MCF 10A (cell line): ENCODE data around the gene SLC6A11. TPM values are rescaled to one million over a fixed set of nuclear protein-coding genes. Genes with fewer than 3 reads are reported as not detected.

Experiments
- BruUV-seq: library from RNA; stranded (reverse); fragments of 400-500 nt; replicated peaks from 2 replicates; lab custom pipeline; 2021; lab: Mats Ljungman, UMichigan
- CTCF ChIA-PET: fragments of 300-600 bp; sonication (Branson Sonifier 250); formaldehyde crosslinking; extraction: SDS; loops from one replicate; lab custom pipeline; 2021; ENCODE audit warnings: antibody characterized with exemption, inconsistent platforms; lab: Yijun Ruan, JAX
- POLR2A ChIA-PET: fragments of 300-600, 350-650 bp; sonication (Branson Sonifier 250); formaldehyde crosslinking; extraction: SDS; loops from one replicate; lab custom pipeline; 2020; ENCODE audit warnings: antibody characterized with exemption, inconsistent platforms; lab: Yijun Ruan, JAX
- DNase-seq: peaks from one replicate; pipeline ENCODE4 v3.0.0-alpha.2; 2018; ENCODE audit not compliant: unreplicated experiment
- H3K27ac Mint-ChIP-seq: one replicate; pipeline ENCODE4 v1.8.0; 2022; ENCODE audit warnings: mild to moderate bottlenecking, low read depth, mixed read lengths; ENCODE audit not compliant: unreplicated experiment
- H3K27me3 Mint-ChIP-seq: one replicate; pipeline ENCODE4 v1.8.0; 2022; ENCODE audit warnings: mixed read lengths; ENCODE audit not compliant: insufficient read depth, unreplicated experiment
- H3K36me3 Mint-ChIP-seq: one replicate; pipeline ENCODE4 v1.8.0; 2022; ENCODE audit warnings: mild to moderate bottlenecking, moderate library complexity, mixed read lengths; ENCODE audit not compliant: insufficient read depth, unreplicated experiment
- H3K4me1 Mint-ChIP-seq: one replicate; pipeline ENCODE4 v1.8.0; 2022; ENCODE audit warnings: mixed read lengths; ENCODE audit not compliant: insufficient read depth, unreplicated experiment
- H3K4me3 Mint-ChIP-seq: one replicate; pipeline ENCODE4 v1.8.0; 2022; ENCODE audit warnings: mild to moderate bottlenecking, moderate library complexity, mixed read lengths; ENCODE audit not compliant: unreplicated experiment
- H3K9me3 Mint-ChIP-seq: one replicate; pipeline ENCODE4 v1.8.0; 2022; ENCODE audit warnings: mixed read lengths; ENCODE audit not compliant: unreplicated experiment
- CTCF ChIP-seq: fragments of 200-600 bp; IDR thresholded peaks from one replicate; pipeline ENCODE4 v1.8.0; 2022; ENCODE audit warnings: antibody characterized with exemption, mild to moderate bottlenecking; ENCODE audit not compliant: unreplicated experiment
- intact Hi-C: fragments of 100-400 bp; cut with micrococcal nuclease; formaldehyde crosslinking; loops from 2 replicates; pipeline ENCODE4 v1.14.1; 2022
- total RNA-seq: library from RNA; stranded (reverse); gene quantifications from 2 replicates; pipeline ENCODE4 v1.2.3, GENCODE V29; 2022

The SLC6A11 gene
- total RNA-seq, 1 experiment from 2014 or later: 1.4 TPM

GRCh38 chr3:10845001-10845761 lies 29.2 kb downstream of the SLC6A11 start:
- ChIA-PET CTCF (interaction anchor here (0.7 kb wide), 1 partner anchor 14 kb away, joined by 3 read pairs; no protein-coding TSS in a partner anchor), POLR2A (no interaction called here)
- TF ChIP-seq CTCF: no peak
- intact Hi-C loops: no loop called here
- Mint-ChIP-seq H3K9me3 (no peaks in the 10 kb centered on the region), H3K4me3 (no peak overlapping the region), H3K36me3 (no peaks in the 10 kb centered on the region), H3K4me1 (no peaks in the 10 kb centered on the region), H3K27me3 (peaks cover 14% of the 10 kb centered on the region), H3K27ac (no peak overlapping the region)
- DNase-seq: no peak
- no TSS peak for BruUV-seq

- no TSS peak for BruUV-seq
- Mint-ChIP-seq H3K36me3 (no peaks in the 10 kb centered on the region), H3K27ac (no peak overlapping the region), H3K9me3 (no peaks in the 10 kb centered on the region), H3K4me1 (no peaks in the 10 kb centered on the region), H3K4me3 (no peak overlapping the region), H3K27me3 (peaks cover 13% of the 10 kb centered on the region)
- no peak for DNase-seq
- ChIA-PET CTCF (interaction anchor here (0.7 kb wide), 1 partner anchor 13 kb away, joined by 3 read pairs; no protein-coding TSS in a partner anchor), POLR2A (no interaction called here)
- TF ChIP-seq CTCF: no peak
- intact Hi-C loops: no loop called here
Measured at GRCh38 chr3:10845839-10846656, 30.0 kb downstream of the SLC6A11 start.

- no peaks in the 10 kb centered on the region for H3K4me1 Mint-ChIP-seq
- ChIA-PET POLR2A (no interaction called here), CTCF (no interaction called here)
- DNase-seq: no peak
- no TSS peak for BruUV-seq
- intact Hi-C loops: no loop called here
- no peak overlapping the region for H3K27ac Mint-ChIP-seq
- H3K9me3 Mint-ChIP-seq: no peaks in the 10 kb centered on the region
- H3K4me3 Mint-ChIP-seq: no peak overlapping the region
- peaks cover 13% of the 10 kb centered on the region for H3K27me3 Mint-ChIP-seq
- TF ChIP-seq CTCF: no peak
- H3K36me3 Mint-ChIP-seq: no peaks in the 10 kb centered on the region
Measured at GRCh38 chr3:10846657-10846975, 30.6 kb downstream of the SLC6A11 start.

GRCh38 chr3:10848261-10848660 lies 32.2 kb downstream of the SLC6A11 start:
- no TSS peak for BruUV-seq
- intact Hi-C loops: no loop called here
- H3K36me3 Mint-ChIP-seq: no peaks in the 10 kb centered on the region
- CTCF ChIA-PET: interaction anchor here (0.6 to 0.8 kb wide), 2 partner anchors 16 to 211 kb away, joined by 3 read pairs; no protein-coding TSS in a partner anchor
- H3K9me3 Mint-ChIP-seq: no peaks in the 10 kb centered on the region
- no peak overlapping the region for H3K27ac Mint-ChIP-seq
- POLR2A ChIA-PET: interaction anchor here (1.0 kb wide), 1 partner anchor 60 kb away, joined by 3 read pairs; no protein-coding TSS in a partner anchor
- no peak overlapping the region for H3K4me3 Mint-ChIP-seq
- H3K27me3 Mint-ChIP-seq: peaks cover 13% of the 10 kb centered on the region
- no peaks in the 10 kb centered on the region for H3K4me1 Mint-ChIP-seq
- no peak for TF ChIP-seq CTCF
- DNase-seq: peak; percentile 15
